AG09319 (cell line): ENCODE data around the gene MITF.

Source experiments
- DNase-seq: peaks from one replicate; pipeline ENCODE4 v3.0.0-alpha.2; 2010; ENCODE audit warnings: low read depth; ENCODE audit errors: extremely low read depth
- CTCF ChIP-seq: IDR thresholded peaks from 2 replicates; pipeline ENCODE4 v1.5.1; 2011; ENCODE audit warnings: low read depth, mild to moderate bottlenecking, inconsistent platforms, low read length, moderate library complexity

MITF gene, protein sequence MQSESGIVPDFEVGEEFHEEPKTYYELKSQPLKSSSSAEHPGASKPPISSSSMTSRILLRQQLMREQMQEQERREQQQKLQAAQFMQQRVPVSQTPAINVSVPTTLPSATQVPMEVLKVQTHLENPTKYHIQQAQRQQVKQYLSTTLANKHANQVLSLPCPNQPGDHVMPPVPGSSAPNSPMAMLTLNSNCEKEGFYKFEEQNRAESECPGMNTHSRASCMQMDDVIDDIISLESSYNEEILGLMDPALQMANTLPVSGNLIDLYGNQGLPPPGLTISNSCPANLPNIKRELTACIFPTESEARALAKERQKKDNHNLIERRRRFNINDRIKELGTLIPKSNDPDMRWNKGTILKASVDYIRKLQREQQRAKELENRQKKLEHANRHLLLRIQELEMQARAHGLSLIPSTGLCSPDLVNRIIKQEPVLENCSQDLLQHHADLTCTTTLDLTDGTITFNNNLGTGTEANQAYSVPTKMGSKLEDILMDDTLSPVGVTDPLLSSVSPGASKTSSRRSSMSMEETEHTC

GRCh38 chr3:69739204-69740102 is at the start of gene MITF:
Gene MITF (plus strand): TSS chr3:69739464. CDS start chr3:69739598, 134 bp downstream.
- peak; percentile 71 for DNase-seq
- TF ChIP-seq CTCF: no peak

- no peak for DNase-seq
- TF ChIP-seq CTCF: no peak
These were observed 47.4 kb upstream of the MITF start for GRCh38 chr3:69691860-69692259.

- DNase-seq: no peak
- TF ChIP-seq CTCF: no peak
These were observed 46.5 kb upstream of the MITF start for GRCh38 chr3:69692761-69693160.

DNA sequence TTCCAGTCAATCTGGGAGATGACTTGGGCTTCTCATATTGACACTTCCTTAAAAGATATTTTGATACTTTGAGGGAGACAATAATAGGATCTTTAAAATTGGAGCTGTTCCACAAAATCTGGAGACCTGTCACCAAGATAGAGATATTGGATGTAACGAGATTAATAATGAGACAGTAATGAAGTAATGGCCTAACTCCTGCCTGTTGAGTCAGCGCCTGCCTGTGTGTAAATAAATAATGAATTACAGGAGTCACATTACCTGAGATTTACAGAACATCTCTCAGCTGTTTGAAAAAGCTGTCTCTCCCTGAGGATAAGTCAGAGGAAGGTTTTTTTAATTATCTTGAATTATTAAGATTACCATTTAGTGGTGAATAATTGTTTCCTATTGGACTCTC is 43.8 kb upstream of the MITF start:
- TF ChIP-seq CTCF: no peak
- no peak for DNase-seq

GRCh38 chr3:69695933-69696332 is 43.3 kb upstream of the MITF start:
- no peak for DNase-seq
- TF ChIP-seq CTCF: no peak

DNA sequence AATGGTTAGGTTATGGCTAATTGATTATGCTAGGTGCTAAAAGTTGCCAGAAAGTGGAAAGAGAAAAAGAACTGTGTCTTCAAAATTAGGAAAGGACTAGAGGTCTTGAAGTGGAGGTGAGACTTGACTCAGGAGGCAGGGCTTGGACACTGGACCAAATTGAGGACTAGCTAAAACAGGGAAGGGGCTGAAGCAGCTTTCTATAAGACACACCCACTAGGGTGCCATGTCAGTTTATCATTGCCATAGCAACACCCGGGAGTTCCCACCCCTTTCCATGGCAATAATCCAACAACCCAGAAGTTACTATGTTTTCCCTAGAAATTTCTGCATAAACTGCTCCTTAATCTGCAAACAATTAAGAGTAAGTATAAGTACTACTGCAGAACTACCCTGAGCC is 42.9 kb upstream of the MITF start:
- no peak for TF ChIP-seq CTCF
- DNase-seq: no peak

DNA sequence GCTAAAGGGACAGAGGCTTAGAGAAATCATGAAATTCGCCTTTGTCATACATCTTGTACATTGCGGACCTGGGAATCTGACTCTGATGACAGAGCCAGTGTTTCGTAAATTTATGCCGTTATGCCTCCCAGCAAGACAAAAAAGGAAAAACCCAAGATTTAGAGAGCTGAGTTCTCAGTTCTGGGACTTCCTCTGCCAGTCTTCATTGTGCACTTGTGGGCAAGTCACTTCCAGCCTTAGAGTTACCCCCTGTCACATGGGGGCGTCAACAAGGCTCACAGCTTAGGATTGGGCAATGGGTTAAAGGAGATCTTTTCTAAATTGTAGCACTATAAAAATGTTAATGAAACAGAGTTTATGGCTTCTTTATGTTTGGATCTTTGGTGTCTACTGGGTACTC is 41.9 kb upstream of the MITF start:
- no peak for TF ChIP-seq CTCF
- no peak for DNase-seq
